Measurements from ENCODE around the gene GLB1L.

GLB1L gene

GRCh38 chr2:219221957-219222518 is 23.2 kb downstream of the GLB1L start:
- no peak for DNase-seq (ENCODE audit: low read depth)

- no peak for DNase-seq (ENCODE audit: low read depth)
Measured at GRCh38 chr2:219220652-219221402, 24.4 kb downstream of the GLB1L start.

- no peak for DNase-seq (ENCODE audit: low read depth)
Measured at GRCh38 chr2:219219784-219220532, 25.3 kb downstream of the GLB1L start.

GRCh38 chr2:219218732-219219701 is 26.2 kb downstream of the GLB1L start, which contains the start of gene ABCB6:
ABCB6 (minus strand) TSS chr2:219218958; CDS start chr2:219218673, 285 bp downstream.
- DNase-seq (ENCODE audit: low read depth) = peak; percentile 55

GRCh38 chr2:219218217-219218731 is 27.0 kb downstream of the GLB1L start:
- peak; percentile 29 for DNase-seq (ENCODE audit: low read depth)

- no peak for DNase-seq (ENCODE audit: low read depth)
Measured at GRCh38 chr2:219216535-219216915, 28.7 kb downstream of the GLB1L start.

GRCh38 chr2:219215871-219216534 is 29.2 kb downstream of the GLB1L start:
- no peak for DNase-seq (ENCODE audit: low read depth)

GRCh38 chr2:219214786-219215185 is 30.5 kb downstream of the GLB1L start:
- DNase-seq (ENCODE audit: low read depth) = no peak

GRCh38 chr2:219214141-219214540 is 31.1 kb downstream of the GLB1L start:
- no peak for DNase-seq (ENCODE audit: low read depth)

GRCh38 chr2:219213486-219214071 is 31.7 kb downstream of the GLB1L start:
- no peak for DNase-seq (ENCODE audit: low read depth)

GRCh38 chr2:219213026-219213415 is 32.2 kb downstream of the GLB1L start:
- DNase-seq (ENCODE audit: low read depth) = no peak

GRCh38 chr2:219210886-219211362 is 34.3 kb downstream of the GLB1L start:
- DNase-seq (ENCODE audit: low read depth) = no peak

- no peak for DNase-seq (ENCODE audit: low read depth)
Measured at GRCh38 chr2:219210196-219210885, 34.9 kb downstream of the GLB1L start.

GRCh38 chr2:219209236-219210195 is 35.7 kb downstream of the GLB1L start:
- no peak for DNase-seq (ENCODE audit: low read depth)

- DNase-seq (ENCODE audit: low read depth) = no peak
Measured at GRCh38 chr2:219207884-219208740, 37.1 kb downstream of the GLB1L start.

- DNase-seq (ENCODE audit: low read depth) = no peak
Measured at GRCh38 chr2:219207134-219207883, 37.9 kb downstream of the GLB1L start.

Measured in HS-27A (cell line).